Endothelial cell of umbilical vein (primary cell): ENCODE measurements around the gene UBR3. TPM values are rescaled to one million over a fixed set of nuclear protein-coding genes. Genes with fewer than 3 reads are reported as not detected.

Experiments used
- BruUV-seq: library from RNA; stranded (reverse); fragments of 400-500 nt; replicated peaks from 2 replicates; lab custom pipeline; 2021; lab: Mats Ljungman, UMichigan
- CTCF ChIA-PET: fragments of 300-600, 350-600 bp; sonication (Branson Sonifier 250); formaldehyde crosslinking; loops from one replicate; lab custom pipeline; 2021; ENCODE audit warnings: antibody characterized with exemption, inconsistent platforms; lab: Charles Lee
- POLR2A ChIA-PET: fragments of 300-600, 350-600 bp; sonication (Branson Sonifier 250); formaldehyde crosslinking; loops from one replicate; lab custom pipeline; 2021; ENCODE audit warnings: antibody characterized with exemption, inconsistent platforms; lab: Charles Lee
- DNase-seq: peaks from one replicate; pipeline ENCODE4 v3.0.0-alpha.2; 2011; ENCODE audit warnings: low read depth, low spot score
- FAIRE-seq: peaks from 2 replicates; lab custom pipeline; 2011; peaks lifted over from hg19 to GRCh38; lab: Jason Lieb, UNC
- H2AFZ ChIP-seq: 2 replicates; pipeline ENCODE4 v1.6.0; 2012; ENCODE audit warnings: low read depth, low read length, control low read depth, inconsistent platforms
- H3K27ac ChIP-seq: 2 replicates; pipeline ENCODE4 v1.5.1; 2011; ENCODE audit warnings: low read depth, mild to moderate bottlenecking, control low read depth, low read length, moderate library complexity; ENCODE audit not compliant: insufficient read depth
- H3K27me3 ChIP-seq, 2 experiments: 2 replicates each; pipeline versions ENCODE4 v1.6.0 to v1.6.1; 2011; ENCODE audit warnings: low read length in 2 of 2, mixed read lengths in 1 of 2; ENCODE audit not compliant: control insufficient read depth in 2 of 2, insufficient read depth in 2 of 2
- H3K36me3 ChIP-seq, 2 experiments: 2 replicates in 1 of 2; 3 replicates in 1 of 2; pipeline ENCODE4 v1.5.1; 2011; ENCODE audit warnings: low read length in 2 of 2, mild to moderate bottlenecking in 1 of 2, moderate library complexity in 1 of 2; ENCODE audit not compliant: control insufficient read depth in 2 of 2, insufficient read depth in 2 of 2; ENCODE audit errors: extremely low read depth in 1 of 2
- H3K4me1 ChIP-seq: 3 replicates; pipeline ENCODE4 v1.5.1; 2011; ENCODE audit warnings: mild to moderate bottlenecking, low read length; ENCODE audit not compliant: control insufficient read depth, insufficient read depth; ENCODE audit errors: extremely low read depth
- H3K4me2 ChIP-seq: 2 replicates; pipeline ENCODE4 v1.6.1; 2011; ENCODE audit warnings: low read length, control low read depth, mixed read lengths; ENCODE audit not compliant: insufficient read depth
- H3K4me3 ChIP-seq, 3 experiments: fragments of 200-600 bp in 1 of 3; sonication (generic), shearing (Covaris generic) in 1 of 3; replicated peaks in 1 of 3; 2 replicates each; pipeline ENCODE4 v1.5.1; 2011 to 2016; ENCODE audit warnings: control low read depth in 3 of 3, low read length in 3 of 3, mild to moderate bottlenecking in 2 of 3, inconsistent platforms in 1 of 3, low read depth in 1 of 3, moderate library complexity in 1 of 3; ENCODE audit not compliant: insufficient read depth in 1 of 3
- H3K79me2 ChIP-seq: 2 replicates; pipeline ENCODE4 v1.6.0; 2012; ENCODE audit warnings: low read length, inconsistent platforms; ENCODE audit not compliant: control insufficient read depth, insufficient read depth
- H3K9ac ChIP-seq: replicated peaks from 2 replicates; pipeline ENCODE3; 2011; ENCODE audit warnings: low read length, control low read depth; ENCODE audit not compliant: insufficient read depth; ENCODE audit errors: extremely low read depth
- H3K9me1 ChIP-seq: replicated peaks from 3 replicates; pipeline ENCODE4 v1.6.0; 2011; ENCODE audit warnings: mild to moderate bottlenecking, low read length; ENCODE audit not compliant: control insufficient read depth, insufficient read depth; ENCODE audit errors: extremely low read depth
- H3K9me3 ChIP-seq: replicated peaks from 2 replicates; pipeline ENCODE4 v1.5.1; 2012; ENCODE audit warnings: low read length, inconsistent platforms; ENCODE audit not compliant: control insufficient read depth, insufficient read depth
- H4K20me1 ChIP-seq: replicated peaks from 2 replicates; pipeline ENCODE3; 2011; ENCODE audit warnings: mild to moderate bottlenecking, low read length; ENCODE audit not compliant: control insufficient read depth, insufficient read depth; ENCODE audit errors: extremely low read depth
- CTCF ChIP-seq, 2 donors: IDR thresholded peaks; 1 replicate in 1 of 2; 2 replicates in 1 of 2; pipeline ENCODE4 v1.5.1; 2011; ENCODE audit warnings: low read length in 2 of 2, mild to moderate bottlenecking in 2 of 2, moderate library complexity in 2 of 2, control low read depth in 1 of 2, inconsistent platforms in 1 of 2, low read depth in 1 of 2; ENCODE audit not compliant: insufficient read depth in 1 of 2; ENCODE audit errors: extremely low read depth in 1 of 2
- GATA2 ChIP-seq: IDR thresholded peaks from 2 replicates; pipeline ENCODE4 v1.7.0; 2011; ENCODE audit warnings: low read depth, mild to moderate bottlenecking, moderate library complexity, mixed read lengths, low read length; ENCODE audit not compliant: insufficient read length, insufficient read depth
- JUN ChIP-seq: IDR thresholded peaks from 2 replicates; pipeline ENCODE4 v1.6.1; 2011; ENCODE audit warnings: borderline replicate concordance, low read depth; ENCODE audit not compliant: insufficient read length, insufficient read depth
- MYC ChIP-seq: IDR thresholded peaks from one replicate; pipeline ENCODE4 v1.6.1; 2011; ENCODE audit warnings: mild to moderate bottlenecking, low read depth, low read length
- POLR2A ChIP-seq: IDR thresholded peaks from 2 replicates; pipeline ENCODE4 v1.6.1; 2012; ENCODE audit warnings: low read depth, mild to moderate bottlenecking, control low read depth, low read length
- dilution Hi-C: fragments of 300-500 bp; cut with MboI; formaldehyde crosslinking; loops from one replicate; pipeline ENCODE4 v1.15.0; 2019; ENCODE audit warnings: low sequenced_read_pairs; ENCODE audit not compliant: extremely low pct_ligation_motif_present
- intact Hi-C: fragments of 100-400 bp; cut with micrococcal nuclease; formaldehyde crosslinking; loops from one replicate; pipeline ENCODE4 v1.10.0; 2022
- polyA plus RNA-seq, 4 experiments: library from polyadenylated mRNA; depleted of rRNA in 3 of 4; stranded (reverse) in 3 of 4; unstranded in 1 of 4; fragments of >200 nt; gene quantifications; 2 replicates each; pipeline versions ENCODE4 v1.2.1 to v1.2.3, GENCODE V29; 2011 to 2012; ENCODE audit warnings: missing spikeins in 1 of 4
- total RNA-seq: library from RNA; stranded (reverse); gene quantifications from 2 replicates; pipeline ENCODE4 v1.2.3, GENCODE V29; 2021
- TF ChIP-seq, protein P1 (sequence below): IDR thresholded peaks from 2 replicates; pipeline ENCODE4 v1.6.1; 2011; ENCODE audit not compliant: insufficient read depth, insufficient read length

UBR3 gene
- total and polyA plus RNA-seq, 2 donors (not counting 3 experiments of a cell fraction or from before 2014, with no cell fraction given), result 5.3 to 27.5 TPM

DNA sequence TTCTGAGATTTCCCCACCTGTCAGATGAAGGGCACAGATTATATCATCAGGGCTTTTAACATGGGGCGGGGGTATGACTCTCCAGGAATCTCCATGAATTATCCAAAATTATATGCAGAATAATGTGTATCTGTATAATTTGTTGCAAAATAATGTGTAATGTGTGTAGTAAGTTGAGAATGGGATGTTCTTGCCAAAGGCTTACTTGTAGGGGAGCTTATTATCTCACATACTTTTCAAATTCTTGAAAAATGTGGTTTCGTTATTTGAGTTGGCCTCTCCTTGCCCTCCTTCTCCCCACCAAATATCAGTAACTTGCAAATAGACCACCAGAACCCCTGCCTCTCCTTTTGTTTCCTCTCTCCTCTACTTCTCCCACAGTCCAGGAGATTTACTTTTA, 35.6 kb downstream of the UBR3 start:
- Histone ChIP-seq H3K79me2 (peaks cover 43% of the 10 kb centered on the region), H3K27ac (no peak overlapping the region), H3K36me3 (no peaks in the 10 kb centered on the region), H3K27me3 (no peaks in the 10 kb centered on the region), H3K9ac (no peak overlapping the region), H3K9me3 (no peaks in the 10 kb centered on the region), H4K20me1 (no peaks in the 10 kb centered on the region), H3K4me1 (no peaks in the 10 kb centered on the region), H3K9me1 (no peaks in the 10 kb centered on the region), H2AFZ (no peak overlapping the region), H3K4me3 (no peak overlapping the region), H3K4me2 (no peak overlapping the region)
- DNase-seq (no peak), FAIRE-seq (no peak)
- intact Hi-C loops, result no loop called here
- POLR2A ChIA-PET, result no interaction called here
- TF ChIP-seq JUN, result no peak
- no peak for TF ChIP-seq CTCF (IDR thresholded peaks at IDR 0.05; ENCODE audit: extremely low read depth in 1 of 2, insufficient read depth in 1 of 2, low read depth in 1 of 2, low read length in 2 of 2)
- no peak for TF ChIP-seq MYC
- no peak for TF ChIP-seq GATA2
- TF ChIP-seq, protein P1, sequence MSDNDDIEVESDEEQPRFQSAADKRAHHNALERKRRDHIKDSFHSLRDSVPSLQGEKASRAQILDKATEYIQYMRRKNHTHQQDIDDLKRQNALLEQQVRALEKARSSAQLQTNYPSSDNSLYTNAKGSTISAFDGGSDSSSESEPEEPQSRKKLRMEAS, result no peak
- TF ChIP-seq POLR2A, result no peak
- dilution Hi-C loops, result no loop called here
- CTCF ChIA-PET, result interaction anchor here (2.0 kb wide), 1 partner anchor 14 kb away, joined by 6 read pairs; no protein-coding TSS in a partner anchor
- no TSS peak for BruUV-seq
